Upper lobe of right lung (tissue), 1 donor: ENCODE measurements around the gene RGS3. TPM values are rescaled to one million over a fixed set of nuclear protein-coding genes. Genes with fewer than 3 reads are reported as not detected.

Experiments used
- ATAC-seq: fragments of 200-7000 bp; cut with Tn5 transposase; one replicate; pipeline ENCODE4 v1.9.1; 2020; ENCODE audit warnings: mild to moderate bottlenecking, moderate library complexity
- DNase-seq: peaks from one replicate; pipeline ENCODE4 v3.0.0-alpha.2; 2020
- H3K27ac ChIP-seq: fragments of 200-600 bp; one replicate; pipeline ENCODE4 v1.8.0; 2022
- H3K27me3 ChIP-seq: fragments of 200-600 bp; one replicate; pipeline ENCODE4 v1.8.0; 2022; ENCODE audit warnings: mild to moderate bottlenecking
- H3K36me3 ChIP-seq: fragments of 200-600 bp; one replicate; pipeline ENCODE4 v1.8.0; 2022
- H3K4me1 ChIP-seq: fragments of 200-600 bp; one replicate; pipeline ENCODE4 v1.8.0; 2022
- H3K4me3 ChIP-seq: fragments of 200-600 bp; one replicate; pipeline ENCODE4 v1.8.0; 2022; ENCODE audit warnings: mild to moderate bottlenecking
- H3K9me3 ChIP-seq: fragments of 200-600 bp; one replicate; pipeline ENCODE4 v1.8.0; 2022
- intact Hi-C: fragments of 100-400 bp; cut with DNase I; formaldehyde crosslinking; loops from one replicate; pipeline ENCODE4 v1.11.0; 2022
- total RNA-seq: library from RNA; stranded (reverse); fragmentation: NEBNext Ultra II Directional; extraction: Animal tissue kit (Norgen Biotek cat#: 25700); gene quantifications from one replicate; pipeline ENCODE4 v1.2.1, GENCODE V29; 2021
- TF ChIP-seq, protein P1 (sequence below): fragments of 200-600 bp; IDR thresholded peaks from one replicate; pipeline ENCODE4 v1.8.0; 2022; ENCODE audit warnings: antibody characterized with exemption
- donor health status: DM: no; HTN: yes; CAD: no; lungs with severe emphysema.

RGS3 gene
- total RNA-seq, 1 donor from 2014 or later, result 71.1 TPM

DNA sequence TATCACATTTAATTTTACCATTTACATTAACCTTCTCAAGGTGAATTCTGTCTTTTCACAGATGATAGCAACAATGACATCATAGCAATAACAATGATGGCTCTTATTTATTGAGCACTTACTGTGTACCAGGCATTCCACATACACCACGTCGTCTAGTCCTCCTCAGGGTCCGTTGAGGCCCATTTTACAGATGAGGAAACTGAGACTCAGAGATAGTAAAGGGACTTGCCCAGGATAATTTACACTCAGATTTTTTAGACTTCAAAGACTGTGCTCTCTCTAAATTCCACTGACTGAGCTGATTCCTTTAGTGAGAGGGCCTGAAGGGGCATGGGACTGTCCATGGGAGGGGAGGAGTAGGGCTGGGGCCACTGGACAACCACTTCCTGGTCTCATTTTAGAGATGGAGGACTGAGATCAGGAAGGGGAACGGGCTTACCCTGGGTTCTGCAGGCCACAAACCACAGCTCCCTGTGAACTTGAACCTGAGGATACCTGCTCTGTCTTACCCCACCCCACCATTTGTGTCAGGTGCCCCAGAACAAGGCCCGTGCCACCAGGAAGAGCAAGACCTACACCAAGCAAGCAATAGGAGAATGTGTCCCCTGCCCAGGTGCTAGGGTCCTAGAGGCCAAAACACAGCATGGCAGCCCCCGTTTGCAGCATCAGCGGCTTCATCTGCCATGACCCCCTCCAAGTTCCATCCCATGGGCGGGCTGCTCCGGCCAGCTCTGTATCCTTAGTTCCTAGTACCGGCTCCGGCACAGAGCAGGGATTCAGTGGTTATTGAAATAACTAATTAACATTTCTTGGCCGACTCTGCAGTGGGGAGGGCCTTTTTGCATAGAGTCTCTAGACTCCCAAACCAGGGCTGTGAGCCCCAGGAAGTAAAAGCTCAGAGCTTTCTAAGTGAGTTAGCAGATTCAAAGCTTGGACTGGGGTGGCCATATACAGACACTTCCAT, 96.6 kb downstream of the RGS3 start:
- Histone ChIP-seq H3K36me3 (no peaks in the 10 kb centered on the region), H3K4me3 (no peak overlapping the region), H3K4me1 (peaks cover 35% of the 10 kb centered on the region), H3K9me3 (no peaks in the 10 kb centered on the region), H3K27ac (no peak overlapping the region), H3K27me3 (no peaks in the 10 kb centered on the region)
- TF ChIP-seq, protein P1, sequence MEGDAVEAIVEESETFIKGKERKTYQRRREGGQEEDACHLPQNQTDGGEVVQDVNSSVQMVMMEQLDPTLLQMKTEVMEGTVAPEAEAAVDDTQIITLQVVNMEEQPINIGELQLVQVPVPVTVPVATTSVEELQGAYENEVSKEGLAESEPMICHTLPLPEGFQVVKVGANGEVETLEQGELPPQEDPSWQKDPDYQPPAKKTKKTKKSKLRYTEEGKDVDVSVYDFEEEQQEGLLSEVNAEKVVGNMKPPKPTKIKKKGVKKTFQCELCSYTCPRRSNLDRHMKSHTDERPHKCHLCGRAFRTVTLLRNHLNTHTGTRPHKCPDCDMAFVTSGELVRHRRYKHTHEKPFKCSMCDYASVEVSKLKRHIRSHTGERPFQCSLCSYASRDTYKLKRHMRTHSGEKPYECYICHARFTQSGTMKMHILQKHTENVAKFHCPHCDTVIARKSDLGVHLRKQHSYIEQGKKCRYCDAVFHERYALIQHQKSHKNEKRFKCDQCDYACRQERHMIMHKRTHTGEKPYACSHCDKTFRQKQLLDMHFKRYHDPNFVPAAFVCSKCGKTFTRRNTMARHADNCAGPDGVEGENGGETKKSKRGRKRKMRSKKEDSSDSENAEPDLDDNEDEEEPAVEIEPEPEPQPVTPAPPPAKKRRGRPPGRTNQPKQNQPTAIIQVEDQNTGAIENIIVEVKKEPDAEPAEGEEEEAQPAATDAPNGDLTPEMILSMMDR, result no peak
- DNase-seq (peak; percentile 48), ATAC-seq (no peak)
- intact Hi-C loops, result no loop called here

DNA sequence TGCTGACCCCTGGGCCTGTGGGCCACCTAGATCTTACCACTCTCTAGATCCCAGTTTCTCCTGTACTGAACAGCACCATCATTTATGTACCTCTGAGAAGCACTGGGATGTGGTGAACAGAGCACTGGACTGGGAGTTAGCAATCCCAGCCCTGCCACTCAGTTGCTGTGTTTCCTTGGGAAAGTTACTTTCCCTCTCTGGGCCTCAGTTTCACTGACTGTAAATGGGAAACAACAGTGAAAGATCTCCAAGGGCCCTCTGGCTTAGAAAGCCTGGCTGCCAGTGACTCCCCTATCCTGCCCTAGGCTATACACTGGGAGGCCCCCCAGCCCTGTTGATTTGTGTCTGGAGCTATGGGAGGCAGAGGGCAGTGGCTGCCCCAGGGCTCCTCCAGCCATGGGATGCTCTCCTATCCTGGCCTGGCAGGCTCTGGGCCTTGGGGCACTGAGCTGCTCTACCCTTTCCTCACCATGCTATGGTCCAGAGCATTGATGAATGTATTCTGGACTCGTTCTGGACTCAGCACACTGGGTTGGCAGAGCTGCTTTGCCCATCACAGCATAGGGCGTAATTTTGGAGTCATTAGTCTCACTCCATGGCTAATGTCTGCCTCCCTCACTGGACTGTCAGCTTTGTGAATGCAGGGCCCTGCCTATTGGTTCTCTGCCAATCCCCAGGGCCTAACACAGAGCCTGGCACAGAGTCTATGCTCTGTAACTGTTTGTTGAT, 99.3 kb downstream of the RGS3 start:
- TF ChIP-seq, protein P1, result no peak
- H3K4me1 ChIP-seq, result peaks cover 47% of the 10 kb centered on the region
- H3K9me3 ChIP-seq, result no peaks in the 10 kb centered on the region
- DNase-seq, result peak; percentile 32
- H3K36me3 ChIP-seq, result no peaks in the 10 kb centered on the region
- no peak overlapping the region for H3K4me3 ChIP-seq
- no peak for ATAC-seq
- intact Hi-C loops, result no loop called here
- no peak overlapping the region for H3K27ac ChIP-seq
- H3K27me3 ChIP-seq, result no peaks in the 10 kb centered on the region

DNA sequence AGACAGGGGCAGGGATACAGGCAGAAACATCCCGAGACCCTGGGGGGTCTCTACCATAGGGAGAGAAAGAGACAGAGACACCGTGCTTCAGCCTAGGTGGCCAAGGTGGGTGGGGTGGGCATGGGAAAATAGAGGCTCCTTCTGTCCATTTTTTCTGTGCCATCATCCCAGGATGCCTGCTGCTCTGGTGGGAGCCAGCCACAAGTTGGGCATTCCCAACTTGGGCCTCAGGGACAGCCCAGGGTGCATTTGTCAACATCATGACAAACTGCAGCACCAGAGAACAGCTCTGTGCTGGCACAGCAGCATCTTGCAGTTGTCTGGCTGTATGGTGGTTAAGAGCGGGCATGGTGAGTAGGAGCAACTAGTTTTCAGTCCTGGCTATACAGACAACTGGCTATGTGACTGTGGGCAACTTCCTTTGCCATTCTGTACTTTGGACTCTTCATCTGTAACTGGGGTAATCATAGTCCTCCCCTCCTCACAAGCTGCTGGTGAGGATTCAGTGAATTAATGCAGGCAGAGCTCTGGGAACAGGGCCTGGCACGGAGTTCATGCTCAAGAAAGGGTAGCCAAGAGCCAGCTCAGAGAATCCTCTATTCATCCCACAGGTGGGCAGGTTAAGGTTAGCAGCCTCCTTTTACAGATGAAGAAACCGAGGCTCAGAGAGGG, 100.4 kb downstream of the RGS3 start:
- Histone ChIP-seq H3K4me3 (no peak overlapping the region), H3K27ac (peak overlapping the region; percentile 81), H3K27me3 (no peaks in the 10 kb centered on the region), H3K4me1 (peaks cover 46% of the 10 kb centered on the region), H3K9me3 (no peaks in the 10 kb centered on the region), H3K36me3 (no peaks in the 10 kb centered on the region)
- TF ChIP-seq, protein P1, result no peak
- intact Hi-C loops, result no loop called here
- ATAC-seq (no peak), DNase-seq (peak; percentile 23)

DNA sequence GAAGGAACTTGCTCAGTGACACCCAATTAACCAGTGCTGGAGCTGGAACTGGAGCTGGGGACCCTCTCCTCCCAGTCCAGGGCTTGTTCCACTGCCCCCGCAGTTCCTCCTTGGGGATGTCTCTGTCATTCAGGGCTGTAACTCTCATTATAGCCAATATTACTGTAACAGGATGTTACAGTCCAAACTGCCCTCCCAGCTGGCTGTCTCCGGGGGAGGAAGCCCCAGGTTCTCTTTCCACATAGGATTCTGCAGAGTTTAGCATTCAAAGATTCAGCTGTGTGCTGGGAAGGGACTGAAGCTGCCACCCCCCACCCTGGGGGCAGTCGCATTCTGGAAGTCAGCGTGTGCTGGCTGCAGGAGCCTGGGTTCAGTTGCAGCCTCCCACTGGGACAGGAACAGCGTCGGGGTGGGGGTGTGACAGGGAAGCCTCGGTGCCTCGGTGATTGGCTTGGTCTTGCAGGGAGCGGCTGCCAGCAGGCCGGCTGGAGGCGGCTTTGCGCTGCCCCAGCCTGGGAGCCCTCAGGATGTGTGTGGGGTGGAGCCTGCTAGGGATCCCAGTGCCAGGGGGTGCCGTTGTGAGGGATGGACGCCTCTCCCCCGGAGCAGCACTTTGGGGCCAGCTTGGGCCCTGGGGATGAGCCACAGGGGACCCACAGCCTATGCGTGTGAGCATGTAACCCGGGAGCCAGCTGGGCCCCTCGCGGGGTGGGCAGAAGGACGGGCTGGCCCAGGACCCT, 101.1 kb downstream of the RGS3 start:
- intact Hi-C loops, result no loop called here

More for the DNA sequence above, 101.1 kb downstream of the RGS3 start:
- Histone ChIP-seq H3K27ac (peak overlapping the region; percentile 81), H3K4me3 (peak overlapping the region; percentile 43), H3K27me3 (no peaks in the 10 kb centered on the region), H3K36me3 (no peaks in the 10 kb centered on the region), H3K4me1 (peaks cover 42% of the 10 kb centered on the region), H3K9me3 (no peaks in the 10 kb centered on the region)
- ATAC-seq (peak; percentile 84), DNase-seq (peak; percentile 86)
- TF ChIP-seq, protein P1, result no peak
